HUES6 (cell line): Measurements from ENCODE around the gene C1QTNF3.

ENCODE experiments used
- H3K27ac ChIP-seq: 2 replicates; pipeline ENCODE4 v1.7.0; 2013; ENCODE audit warnings: low read depth, mild to moderate bottlenecking, low read length, inconsistent platforms
- H3K27me3 ChIP-seq: 2 replicates; pipeline ENCODE4 v1.6.1; 2013; ENCODE audit warnings: low read length; ENCODE audit not compliant: control insufficient read depth, insufficient read depth
- H3K36me3 ChIP-seq: 2 replicates; pipeline ENCODE4 v1.6.1; 2013; ENCODE audit warnings: low read length; ENCODE audit not compliant: control insufficient read depth, insufficient read depth
- H3K4me1 ChIP-seq: 2 replicates; pipeline ENCODE4 v1.6.1; 2013; ENCODE audit warnings: low read length; ENCODE audit not compliant: control insufficient read depth, insufficient read depth
- H3K4me3 ChIP-seq: 2 replicates; pipeline ENCODE4 v1.5.1; 2013; ENCODE audit warnings: low read depth, low read length
- H3K9ac ChIP-seq: one replicate; pipeline ENCODE4 v1.6.1; 2013; ENCODE audit warnings: mild to moderate bottlenecking, low read length
- H3K9me3 ChIP-seq: 2 replicates; pipeline ENCODE4 v1.6.1; 2013; ENCODE audit warnings: low read depth, low read length; ENCODE audit not compliant: control insufficient read depth, insufficient read depth

The C1QTNF3 gene

DNA sequence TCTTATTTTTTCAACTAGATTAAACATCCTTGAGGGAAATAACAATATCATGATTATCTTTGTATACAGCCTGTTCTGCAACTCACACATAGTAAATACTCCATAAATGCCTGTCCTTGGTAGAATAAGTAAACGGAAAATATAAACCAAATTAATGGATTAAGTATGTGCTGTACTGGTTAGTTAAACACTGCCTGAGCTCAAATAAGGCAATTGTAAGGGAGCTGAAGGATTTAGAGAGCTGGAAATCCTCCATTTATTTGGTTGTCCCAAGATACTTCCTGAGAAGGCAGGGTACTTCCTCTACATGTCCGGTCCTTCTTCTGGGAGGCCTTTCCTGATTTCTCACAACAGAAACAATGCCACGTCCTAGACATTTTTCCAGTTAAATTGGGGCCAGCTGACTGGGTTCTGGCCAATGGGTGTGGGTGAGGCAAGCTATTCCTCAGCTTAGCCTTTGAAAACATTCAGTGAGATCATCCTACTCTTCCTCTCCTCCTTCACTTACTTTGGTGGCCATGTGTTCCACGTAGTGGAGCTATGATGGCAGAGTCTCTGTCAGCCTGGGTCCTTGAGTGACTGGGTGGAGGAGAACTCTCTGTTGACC, 8.5 kb upstream of the C1QTNF3 start:
- H3K27ac ChIP-seq: no peak overlapping the region

DNA sequence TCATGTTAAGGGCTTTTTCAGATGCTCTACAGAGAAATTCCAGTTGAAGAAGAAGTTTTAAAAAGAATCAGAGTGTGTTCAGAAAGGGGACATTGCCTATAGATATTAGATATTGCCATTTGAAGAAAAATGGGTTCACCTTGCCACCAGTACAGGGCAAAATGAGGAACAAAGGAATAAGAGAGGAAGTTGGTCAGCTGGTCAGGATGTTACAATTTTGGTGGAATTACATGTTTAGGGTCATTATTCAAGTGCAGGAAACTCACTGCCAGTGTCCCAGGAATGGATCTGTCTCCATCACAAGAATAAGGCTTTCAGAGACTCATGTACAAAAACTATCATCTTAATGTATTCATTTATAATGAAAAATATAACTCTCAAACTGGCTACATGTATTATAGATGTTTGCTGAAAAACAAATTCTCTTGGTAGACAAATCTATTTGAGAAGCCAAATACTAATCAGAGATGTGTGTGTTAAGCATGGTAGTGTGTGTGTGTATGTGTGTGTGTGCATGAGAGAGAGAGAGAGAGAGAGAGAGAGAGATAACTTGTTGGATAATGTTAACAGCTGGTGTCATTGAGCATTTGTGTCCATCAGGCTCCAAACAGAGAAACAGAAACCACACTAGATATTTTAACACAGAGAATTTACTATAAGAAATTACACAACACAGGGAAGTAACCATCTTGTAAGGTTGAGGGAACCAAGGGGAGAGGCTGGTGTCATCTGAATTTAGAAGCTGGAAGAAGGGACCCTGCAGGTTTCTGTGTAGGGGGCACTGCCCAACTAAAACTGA, 5.0 kb upstream of the C1QTNF3 start:
- Histone ChIP-seq H3K27me3 (no peaks in the 10 kb centered on the region), H3K36me3 (no peaks in the 10 kb centered on the region), H3K27ac (no peak overlapping the region), H3K9me3 (no peaks in the 10 kb centered on the region), H3K4me3 (no peak overlapping the region), H3K4me1 (0 out of 2 replicates have a peak, but pooled peaks cover 3% of the 10 kb centered on the region), H3K9ac (no peak overlapping the region)

More for the DNA sequence above, 8.5 kb upstream of the C1QTNF3 start:
- H3K4me3 ChIP-seq: no peak overlapping the region
- no peaks in the 10 kb centered on the region for H3K27me3 ChIP-seq
- no peaks in the 10 kb centered on the region for H3K36me3 ChIP-seq
- H3K4me1 ChIP-seq: 0 out of 2 replicates have a peak, but pooled peaks cover 3% of the 10 kb centered on the region
- no peaks in the 10 kb centered on the region for H3K9me3 ChIP-seq
- no peak overlapping the region for H3K9ac ChIP-seq

DNA sequence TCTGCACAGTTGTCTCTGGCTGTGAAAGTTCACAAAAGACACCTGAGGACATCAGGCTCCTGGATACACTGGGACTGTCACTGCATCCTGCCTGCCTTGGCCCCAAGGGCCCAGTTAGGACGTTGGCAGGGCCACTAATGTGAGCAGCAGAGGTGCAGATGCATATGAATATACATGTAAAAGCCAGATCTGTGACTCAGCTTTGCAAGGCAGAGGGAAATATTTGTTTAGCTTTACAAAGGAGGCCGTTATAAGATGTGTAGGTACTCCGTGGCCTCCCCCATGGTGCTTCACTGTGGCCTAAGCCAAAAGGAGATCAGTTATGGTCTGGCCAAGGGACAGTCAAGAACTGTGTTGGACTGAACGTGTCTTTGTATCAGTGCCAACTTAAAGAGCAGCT, 4.1 kb upstream of the C1QTNF3 start:
- Histone ChIP-seq H3K9me3 (no peaks in the 10 kb centered on the region), H3K4me3 (no peak overlapping the region), H3K36me3 (no peaks in the 10 kb centered on the region), H3K9ac (no peak overlapping the region), H3K27ac (no peak overlapping the region), H3K4me1 (0 out of 2 replicates have a peak, but pooled peaks cover 3% of the 10 kb centered on the region), H3K27me3 (no peaks in the 10 kb centered on the region)

DNA sequence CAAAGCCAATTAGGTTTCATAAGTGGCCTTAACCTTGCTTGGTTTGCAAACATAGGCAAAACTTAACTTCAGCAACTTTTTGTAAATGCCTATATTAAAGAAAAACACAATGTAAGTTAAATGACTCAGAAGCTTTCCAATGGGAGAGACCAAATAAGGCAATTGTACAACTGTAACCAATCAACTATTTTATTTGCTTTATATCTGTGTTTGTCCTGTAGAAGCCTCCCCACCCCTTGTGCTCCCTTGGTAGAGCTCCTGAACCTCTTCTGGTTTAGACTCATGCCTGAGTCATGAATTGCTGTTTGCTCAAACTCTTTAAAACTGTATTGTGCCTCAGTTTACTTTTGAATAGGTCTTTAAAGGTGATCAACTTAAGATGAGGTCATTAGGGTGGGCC, 3.0 kb upstream of the C1QTNF3 start:
- Histone ChIP-seq H3K36me3 (no peaks in the 10 kb centered on the region), H3K9me3 (no peaks in the 10 kb centered on the region), H3K27ac (no peak overlapping the region), H3K4me1 (0 out of 2 replicates have a peak, but pooled peaks cover 3% of the 10 kb centered on the region), H3K4me3 (no peak overlapping the region), H3K9ac (no peak overlapping the region), H3K27me3 (no peaks in the 10 kb centered on the region)

DNA sequence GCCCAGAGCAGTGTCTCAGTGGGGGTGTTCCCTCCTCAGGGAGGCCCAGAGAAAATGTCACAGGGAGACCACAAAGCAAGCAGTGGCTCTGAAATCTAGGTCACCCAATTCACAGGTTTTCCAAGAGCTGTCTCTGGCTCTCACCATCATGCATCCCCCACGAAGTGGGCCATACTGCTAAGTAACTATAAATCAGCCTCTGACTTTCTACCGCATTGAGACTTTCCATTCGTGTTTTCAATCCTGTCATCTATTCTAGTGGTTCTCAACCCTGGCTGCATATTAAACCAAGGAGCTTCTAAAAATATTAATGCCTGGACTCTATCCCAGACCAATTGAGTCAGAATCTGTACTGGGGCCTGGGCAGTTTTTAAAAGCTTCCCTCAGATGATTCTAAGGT, 2.0 kb upstream of the C1QTNF3 start:
- H3K4me1 ChIP-seq: 0 out of 2 replicates have a peak, but pooled peaks cover 3% of the 10 kb centered on the region
- no peak overlapping the region for H3K9ac ChIP-seq
- H3K9me3 ChIP-seq: no peaks in the 10 kb centered on the region
- no peak overlapping the region for H3K27ac ChIP-seq
- no peak overlapping the region for H3K4me3 ChIP-seq
- H3K36me3 ChIP-seq: no peaks in the 10 kb centered on the region
- no peaks in the 10 kb centered on the region for H3K27me3 ChIP-seq

DNA sequence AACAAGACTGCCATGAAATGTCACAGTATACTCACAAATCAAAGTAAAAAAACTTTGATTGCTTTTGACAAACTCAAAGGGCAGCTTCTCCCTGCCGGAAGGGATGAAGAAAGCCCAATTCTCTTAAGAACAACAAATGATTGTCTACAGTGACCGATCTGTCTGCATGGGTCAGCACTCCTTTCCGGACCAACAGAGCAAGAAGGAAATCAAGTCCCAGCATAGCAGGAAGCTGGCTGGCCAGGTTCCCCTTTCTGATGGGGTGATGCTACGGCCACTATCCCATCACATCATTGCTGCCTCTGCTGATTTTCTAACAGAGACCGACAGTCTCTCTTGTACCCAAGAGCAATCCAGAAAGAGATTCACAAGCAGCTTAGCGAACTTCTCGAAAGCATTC, 692 bp downstream of the C1QTNF3 start:
- no peaks in the 10 kb centered on the region for H3K36me3 ChIP-seq
- H3K4me3 ChIP-seq: no peak overlapping the region
- peaks cover 12% of the 10 kb centered on the region; the same call in 1 of the 2 replicates for H3K4me1 ChIP-seq
- H3K9ac ChIP-seq: no peak overlapping the region
- H3K27me3 ChIP-seq: no peaks in the 10 kb centered on the region
- peaks cover 3% of the 10 kb centered on the region; the same call in 1 of the 2 replicates for H3K9me3 ChIP-seq
- H3K27ac ChIP-seq: no peak overlapping the region

DNA sequence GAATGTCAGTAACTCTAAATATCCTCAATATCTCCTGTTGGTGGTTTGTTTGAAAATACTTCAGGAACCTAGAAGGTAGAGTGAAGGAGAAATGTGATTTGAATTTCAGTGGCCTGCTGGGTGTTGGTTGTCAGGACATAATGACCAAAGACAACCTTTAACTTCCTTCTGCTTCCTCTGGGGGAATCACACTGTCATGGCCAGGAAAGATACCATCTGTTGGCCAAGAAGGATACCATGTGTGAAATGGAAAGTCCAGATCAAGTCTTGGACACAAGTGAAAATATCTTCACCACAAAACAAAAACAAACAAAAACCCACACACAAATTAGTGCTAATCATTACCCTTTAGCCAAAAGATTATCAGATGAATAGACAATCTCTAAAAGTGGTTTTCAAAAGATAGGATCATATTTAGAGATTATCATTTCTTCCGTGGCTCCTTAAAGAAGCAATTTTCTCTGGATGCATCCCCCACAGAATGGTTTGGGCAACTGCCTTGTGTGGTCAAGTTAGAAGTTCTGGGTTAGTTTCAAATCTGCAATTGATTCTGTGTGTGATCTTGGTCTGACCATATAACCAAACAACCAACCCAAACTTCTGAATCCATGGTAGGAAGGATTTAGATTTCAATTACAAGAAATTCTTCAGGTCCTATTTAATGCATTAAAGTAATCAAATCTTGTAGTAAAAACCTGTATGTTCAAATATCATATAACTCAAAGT, 1.6 kb downstream of the C1QTNF3 start:
- Histone ChIP-seq H3K36me3 (no peaks in the 10 kb centered on the region), H3K9me3 (peaks cover 3% of the 10 kb centered on the region; the same call in 1 of the 2 replicates), H3K4me1 (peaks cover 8% of the 10 kb centered on the region; the same call in 1 of the 2 replicates), H3K27me3 (no peaks in the 10 kb centered on the region), H3K4me3 (no peak overlapping the region), H3K9ac (no peak overlapping the region), H3K27ac (no peak overlapping the region)

DNA sequence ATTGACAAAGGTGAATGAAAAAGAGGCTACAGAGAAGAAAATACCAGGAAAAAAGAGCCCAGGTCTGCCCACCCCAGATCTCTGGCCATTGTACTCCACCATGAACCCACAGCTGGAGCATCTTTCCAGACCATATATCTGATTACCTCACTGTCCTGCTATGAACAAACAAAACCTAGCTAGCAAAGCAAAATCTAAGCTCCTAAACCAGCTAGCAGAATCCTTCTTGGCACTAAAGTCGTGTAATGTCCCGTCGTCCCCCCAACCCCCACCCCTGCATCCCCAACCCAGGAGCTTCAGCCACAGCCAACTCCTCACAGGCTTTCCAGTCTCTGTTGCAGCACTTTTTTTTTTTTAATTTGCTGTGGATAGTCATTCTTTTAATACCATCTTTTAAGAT, 2.5 kb downstream of the C1QTNF3 start:
- H3K9ac ChIP-seq: no peak overlapping the region
- no peak overlapping the region for H3K4me3 ChIP-seq
- no peak overlapping the region for H3K27ac ChIP-seq
- peaks cover 3% of the 10 kb centered on the region; the same call in 1 of the 2 replicates for H3K9me3 ChIP-seq
- H3K36me3 ChIP-seq: no peaks in the 10 kb centered on the region
- H3K4me1 ChIP-seq: peaks cover 8% of the 10 kb centered on the region; the same call in 1 of the 2 replicates
- H3K27me3 ChIP-seq: no peaks in the 10 kb centered on the region

DNA sequence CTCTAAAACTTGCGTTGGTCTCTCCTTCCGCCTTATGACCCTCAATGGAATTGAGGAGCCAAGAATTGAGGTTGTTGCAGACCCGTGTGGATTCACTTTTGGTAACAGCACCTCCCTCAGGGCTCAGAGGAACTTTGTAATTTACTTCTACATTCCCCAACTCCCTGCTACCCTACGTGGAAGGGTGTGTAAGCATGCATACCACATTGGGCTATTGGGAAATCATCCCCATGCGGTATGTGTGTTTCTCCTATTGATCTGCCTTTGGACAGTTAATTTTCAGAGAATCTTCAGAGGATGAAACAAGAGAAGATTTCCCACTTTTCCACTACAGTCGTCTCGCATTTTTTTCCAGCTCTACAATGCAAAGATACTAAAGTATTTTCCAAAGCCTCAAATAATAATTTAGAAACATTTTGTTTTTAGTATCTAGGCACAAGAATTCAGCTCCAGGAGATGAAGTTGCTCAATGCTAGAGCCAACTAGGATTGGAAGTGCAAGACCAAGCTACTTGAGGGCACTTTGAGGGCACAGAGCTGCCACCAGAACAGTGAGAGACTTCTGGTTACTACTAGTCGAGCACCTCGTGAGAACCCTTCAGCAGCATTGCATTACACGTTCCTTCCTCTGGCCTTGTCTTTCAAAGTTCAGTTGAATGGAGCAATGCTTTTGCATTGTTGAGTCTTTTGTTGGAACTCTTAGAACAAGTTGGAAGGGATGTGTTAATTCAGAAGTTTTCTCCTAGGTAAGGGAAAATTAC, 3.4 kb downstream of the C1QTNF3 start:
- H3K27ac ChIP-seq: no peak overlapping the region
- peaks cover 8% of the 10 kb centered on the region; the same call in 1 of the 2 replicates for H3K4me1 ChIP-seq
- H3K36me3 ChIP-seq: no peaks in the 10 kb centered on the region
- no peak overlapping the region for H3K4me3 ChIP-seq
- no peak overlapping the region for H3K9ac ChIP-seq
- H3K27me3 ChIP-seq: no peaks in the 10 kb centered on the region
- H3K9me3 ChIP-seq: peaks cover 3% of the 10 kb centered on the region; the same call in 1 of the 2 replicates

DNA sequence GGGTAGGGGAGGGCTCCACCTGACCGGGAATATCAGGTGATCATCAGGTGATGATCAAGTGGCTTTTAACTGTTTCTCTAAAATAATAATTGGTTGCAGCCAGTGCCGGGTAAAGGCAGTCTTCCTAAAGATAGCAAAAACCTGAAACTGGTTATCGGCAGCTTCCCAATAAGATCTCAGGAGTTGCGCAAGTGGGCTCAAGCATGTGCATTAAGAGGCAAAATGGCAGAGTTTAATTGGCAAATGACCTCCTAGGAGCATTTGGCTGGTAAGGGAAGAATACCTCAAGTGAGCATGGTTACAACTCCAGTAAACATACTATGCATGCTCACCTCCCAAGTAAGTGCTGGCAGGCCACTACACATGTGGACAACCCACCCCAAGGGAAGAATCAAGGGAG, 4.2 kb downstream of the C1QTNF3 start:
- no peak overlapping the region for H3K27ac ChIP-seq
- peaks cover 3% of the 10 kb centered on the region; the same call in 1 of the 2 replicates for H3K9me3 ChIP-seq
- peaks cover 8% of the 10 kb centered on the region; the same call in 1 of the 2 replicates for H3K4me1 ChIP-seq
- H3K36me3 ChIP-seq: no peaks in the 10 kb centered on the region
- no peak overlapping the region for H3K4me3 ChIP-seq
- no peak overlapping the region for H3K9ac ChIP-seq
- no peaks in the 10 kb centered on the region for H3K27me3 ChIP-seq
